Activated CD4-positive, alpha-beta T cell treated with anti-CD3 and anti-CD28 coated beads, Interleukin-2, amount 50 U/mL, for 16 hours (primary cell): ENCODE data around the gene MGLL.

Source experiments
- DNase-seq: peaks from one replicate; pipeline ENCODE4 v3.0.0-alpha.2; 2020

MGLL gene

DNA sequence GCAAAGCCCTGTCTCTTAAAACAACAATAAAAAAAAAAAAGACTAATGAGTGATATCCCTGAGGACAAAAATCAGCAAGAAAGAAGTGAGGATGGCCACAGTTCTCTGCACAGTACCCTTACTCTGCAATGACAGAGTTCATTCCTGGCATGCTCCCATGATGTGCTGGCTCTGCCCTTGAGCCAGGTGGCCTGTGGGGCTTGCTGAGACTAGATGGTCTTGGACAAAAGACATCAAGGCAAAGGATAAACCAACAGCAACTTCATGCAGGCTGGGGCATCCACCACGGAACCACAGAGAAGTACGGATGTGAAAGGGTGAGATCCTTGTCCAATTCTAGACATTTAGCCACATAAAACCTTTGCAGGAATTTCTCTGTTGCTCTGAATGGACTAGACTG, 12.7 kb downstream of the MGLL start:
- no peak for DNase-seq

DNA sequence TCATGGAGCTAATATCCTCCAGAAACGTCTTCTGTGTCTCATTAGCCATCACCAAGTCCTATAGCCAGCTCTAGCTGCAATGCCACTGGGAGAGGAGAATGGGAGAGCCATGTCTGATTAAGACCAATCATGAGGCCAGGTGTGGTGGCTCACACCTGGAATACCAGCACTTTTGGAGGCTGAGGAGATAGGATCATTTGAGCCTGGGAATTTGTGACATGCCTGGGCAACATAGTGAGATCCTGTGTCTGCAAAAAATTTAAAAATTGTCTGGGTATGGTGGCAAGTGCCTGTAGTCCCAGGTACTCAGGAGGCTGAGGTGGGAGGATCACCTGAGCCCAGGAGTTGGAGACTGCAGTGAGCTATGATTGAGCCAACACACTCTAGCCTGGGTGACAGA, 13.1 kb downstream of the MGLL start:
- no peak for DNase-seq

DNA sequence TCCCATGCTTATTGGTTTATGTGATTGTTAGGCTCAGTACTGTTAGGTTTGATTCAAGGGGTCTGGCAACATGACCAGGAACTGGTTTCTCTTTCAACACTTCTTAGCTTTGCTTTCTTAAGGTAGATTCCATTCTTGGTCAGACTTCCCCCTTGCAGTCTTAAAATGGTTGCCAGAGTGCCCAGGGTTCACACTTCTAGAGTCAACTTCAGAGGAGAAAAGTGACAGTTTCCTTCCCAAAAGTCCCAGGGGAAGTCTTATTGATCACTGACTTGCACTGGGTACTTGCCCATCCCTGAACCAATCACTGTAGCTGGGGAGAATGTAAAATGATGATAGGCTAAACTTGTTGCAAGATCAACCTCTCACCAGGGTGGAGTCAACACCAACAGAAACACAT, 14.1 kb downstream of the MGLL start:
- DNase-seq = no peak

DNA sequence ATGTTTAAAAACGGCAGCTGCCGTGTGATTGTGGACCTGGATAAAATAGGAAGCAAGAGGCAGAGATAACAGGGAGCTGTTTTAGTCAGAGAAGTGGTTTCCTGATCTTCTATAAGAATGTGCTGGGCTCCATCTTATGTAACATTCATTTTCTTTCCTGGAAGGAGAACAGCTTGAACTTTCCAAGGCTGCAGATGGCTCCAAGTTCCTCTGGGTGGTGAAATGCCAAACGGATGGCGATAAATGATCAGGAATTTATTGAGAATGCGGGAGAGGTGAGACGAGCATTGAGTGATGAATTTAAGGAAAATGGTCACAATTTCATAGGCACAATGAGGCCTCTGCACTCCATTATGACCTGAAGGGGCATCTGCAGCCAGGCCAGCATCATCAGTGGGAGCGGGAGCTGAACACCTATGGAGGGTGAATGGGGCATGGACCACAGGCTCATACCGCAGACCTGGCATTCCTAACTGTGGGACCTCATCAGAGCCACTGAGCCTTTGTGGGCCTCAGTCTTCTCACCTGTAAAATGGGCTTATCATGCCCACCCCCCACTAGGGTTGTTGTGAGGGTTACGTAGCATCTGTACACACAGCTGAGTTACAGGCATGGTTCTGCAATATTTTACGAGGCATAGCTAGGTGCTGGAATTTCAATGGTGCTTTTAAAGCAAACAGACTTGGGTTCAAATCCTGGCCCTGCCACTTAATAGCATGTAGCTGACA, 17.1 kb downstream of the MGLL start:
- DNase-seq = no peak

DNA sequence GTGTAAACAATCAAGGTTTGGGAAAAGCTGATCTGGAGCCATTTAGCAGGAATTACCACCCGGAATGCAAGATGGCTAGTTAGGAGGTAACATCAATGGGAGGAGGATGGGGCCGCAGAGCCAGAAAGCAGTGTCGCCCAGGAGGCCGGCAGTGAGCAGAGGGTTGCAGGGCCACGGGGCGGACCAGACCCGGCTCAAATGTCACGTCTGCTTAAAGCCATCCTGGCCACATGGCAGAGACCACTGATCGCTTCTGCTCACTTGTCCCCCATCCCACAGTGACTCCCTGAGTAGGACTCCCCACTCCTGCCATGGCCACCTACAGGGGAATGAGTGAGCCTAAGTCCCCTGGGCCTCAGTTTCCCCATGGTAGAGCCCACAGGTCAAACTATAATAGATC, 18.2 kb downstream of the MGLL start:
- DNase-seq = no peak

DNA sequence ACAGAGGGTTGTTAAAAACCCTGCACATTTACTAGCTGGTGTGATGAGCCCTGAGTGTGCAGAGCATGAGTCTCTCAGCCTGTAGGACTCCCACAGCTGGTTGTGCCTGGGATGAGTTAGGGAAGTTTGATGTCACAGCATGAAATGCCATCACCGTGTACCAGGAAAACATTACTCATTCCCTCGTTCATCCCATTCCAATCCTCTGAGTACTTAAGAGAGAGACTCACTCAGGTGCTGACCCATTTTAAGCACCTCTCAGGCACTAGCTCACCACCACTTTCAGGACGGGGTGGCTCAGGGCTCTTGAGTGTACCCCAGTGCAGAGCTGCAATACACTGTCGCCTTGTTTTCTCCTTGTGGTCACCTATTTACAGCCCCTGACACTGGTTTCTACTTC, 18.7 kb downstream of the MGLL start:
- no peak for DNase-seq

DNA sequence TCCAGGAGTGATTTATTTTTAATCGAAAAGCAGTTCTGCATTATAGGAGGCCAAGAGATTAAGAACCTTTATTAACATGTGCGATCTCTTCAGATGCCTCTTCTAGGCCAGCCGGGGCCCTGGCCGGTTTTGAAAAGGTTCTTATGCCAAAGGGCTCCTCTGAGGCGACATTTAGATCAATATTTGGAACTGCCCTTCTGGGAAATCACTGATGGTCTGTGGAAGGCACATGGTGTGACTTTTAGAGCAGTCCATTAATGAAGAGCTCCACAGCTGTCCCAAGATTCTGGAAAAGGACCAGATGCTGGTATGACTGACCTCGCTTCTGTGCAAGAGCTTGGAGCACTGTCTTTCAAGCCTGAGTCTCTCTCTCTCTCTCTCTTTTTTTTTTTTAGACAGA, 19.7 kb downstream of the MGLL start:
- DNase-seq = no peak

DNA sequence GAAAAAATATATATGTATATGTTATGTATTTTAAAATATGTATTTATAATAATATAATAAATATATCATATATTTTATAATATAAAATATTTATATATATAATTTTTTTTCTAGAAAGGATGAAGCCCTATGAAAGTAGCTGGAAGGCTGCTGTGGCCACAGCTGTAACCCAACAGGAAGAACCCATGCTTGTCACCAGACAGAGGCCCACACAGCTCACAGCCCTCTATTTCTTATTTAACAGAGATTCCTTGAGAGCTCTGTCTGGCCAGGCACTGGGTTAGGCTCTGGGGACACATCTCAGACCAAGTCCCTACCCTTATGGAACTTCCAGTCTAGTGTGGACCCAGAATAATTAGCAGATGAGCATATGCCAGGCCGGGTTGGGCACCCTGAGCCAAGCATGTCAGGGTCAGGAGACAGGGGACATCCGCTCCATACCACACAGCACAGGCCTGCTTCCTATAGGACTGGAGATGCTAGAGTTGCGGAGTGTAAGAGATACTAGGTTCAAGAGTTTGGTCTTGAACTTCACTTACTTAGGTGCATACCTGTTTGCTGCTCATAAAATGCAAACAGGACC, 20.5 kb downstream of the MGLL start:
- no peak for DNase-seq

DNA sequence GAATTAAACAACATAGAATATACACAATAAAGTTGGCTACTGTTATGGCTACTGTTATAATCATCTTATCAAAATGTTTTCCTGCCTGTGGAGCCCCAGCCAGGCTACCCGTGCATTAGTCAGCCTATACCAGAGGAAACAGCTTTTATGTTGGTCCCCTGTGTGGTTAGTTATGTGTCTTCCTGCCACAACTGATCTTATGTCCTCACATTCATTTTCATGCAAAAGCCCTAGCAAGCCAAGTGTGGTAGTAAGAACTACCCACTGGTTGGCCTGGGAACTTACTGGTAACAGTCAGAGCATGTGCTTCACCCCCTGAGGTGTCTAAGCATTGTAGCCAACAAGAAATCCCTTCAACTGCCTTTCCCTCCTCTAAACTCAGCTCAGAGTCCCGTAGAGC, 21.8 kb downstream of the MGLL start:
- DNase-seq = peak; percentile 70

DNA sequence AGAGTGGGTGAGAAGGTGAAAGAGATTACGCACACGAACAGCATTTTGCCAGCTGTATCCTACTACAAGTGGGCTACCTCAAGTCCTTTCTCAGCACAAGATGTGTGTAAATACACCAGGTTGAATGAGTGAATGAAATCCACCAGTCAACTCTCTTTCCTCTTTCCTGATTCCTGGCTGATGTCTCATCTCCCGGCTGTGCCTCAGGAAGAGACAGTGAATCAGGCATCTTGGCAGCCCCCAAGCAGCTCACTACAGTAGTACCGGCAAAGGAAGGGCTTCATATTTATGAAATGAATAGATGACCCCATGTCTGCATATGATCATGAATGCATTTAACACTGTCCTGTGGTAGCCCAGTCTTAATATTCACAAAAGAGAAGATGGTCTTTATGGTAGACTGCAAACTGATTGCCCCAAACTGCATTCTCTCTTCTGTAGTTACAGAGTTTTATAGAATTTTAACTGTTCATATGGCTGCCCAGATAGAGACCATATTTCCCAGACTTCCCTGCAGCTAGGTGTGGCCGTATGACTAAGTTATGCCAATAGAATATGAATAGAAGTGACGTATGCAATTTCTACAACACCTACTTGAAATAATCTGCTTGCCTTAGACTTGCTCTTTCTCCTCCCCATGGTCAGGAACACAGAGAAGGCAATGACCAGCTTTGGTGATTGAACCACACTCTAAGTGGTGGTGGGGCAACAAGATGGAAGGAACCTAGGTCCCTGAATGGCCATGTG, 22.7 kb downstream of the MGLL start:
- DNase-seq = no peak

DNA sequence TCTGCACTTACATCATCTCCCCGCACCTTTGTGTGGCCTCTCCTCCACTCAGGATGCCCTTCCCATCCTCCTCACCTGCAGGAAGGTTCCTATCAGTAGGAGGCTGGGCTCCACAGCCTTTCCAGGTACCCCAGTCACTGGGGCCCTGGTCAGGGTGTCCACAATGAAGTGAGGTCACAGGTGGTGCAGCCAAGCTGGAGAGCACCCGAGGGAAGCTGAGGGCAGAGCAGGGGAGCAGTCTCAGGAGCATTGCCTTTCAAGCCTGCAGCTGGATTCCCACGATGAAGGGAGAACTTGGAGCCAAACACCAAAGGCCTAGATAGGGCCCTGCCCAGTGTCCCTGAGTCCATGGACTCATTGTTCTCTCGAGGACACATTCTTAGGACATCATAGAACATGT, 23.6 kb downstream of the MGLL start:
- no peak for DNase-seq

DNA sequence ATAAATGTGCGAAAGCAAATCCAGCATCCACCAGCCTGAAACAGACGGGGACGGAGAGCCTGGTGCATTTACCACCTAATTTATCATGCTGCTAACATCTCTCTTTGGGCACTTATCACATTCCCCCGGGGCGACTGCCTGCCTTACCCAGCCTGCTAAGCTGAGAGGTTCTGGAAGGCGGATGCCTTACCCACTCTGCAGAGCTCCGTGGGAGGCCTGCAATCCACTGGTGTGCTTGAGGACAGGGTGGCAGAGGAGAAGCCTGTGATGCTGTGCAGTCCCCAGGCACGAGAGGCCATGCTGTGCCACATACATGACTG, 25.5 kb downstream of the MGLL start:
- DNase-seq = no peak

DNA sequence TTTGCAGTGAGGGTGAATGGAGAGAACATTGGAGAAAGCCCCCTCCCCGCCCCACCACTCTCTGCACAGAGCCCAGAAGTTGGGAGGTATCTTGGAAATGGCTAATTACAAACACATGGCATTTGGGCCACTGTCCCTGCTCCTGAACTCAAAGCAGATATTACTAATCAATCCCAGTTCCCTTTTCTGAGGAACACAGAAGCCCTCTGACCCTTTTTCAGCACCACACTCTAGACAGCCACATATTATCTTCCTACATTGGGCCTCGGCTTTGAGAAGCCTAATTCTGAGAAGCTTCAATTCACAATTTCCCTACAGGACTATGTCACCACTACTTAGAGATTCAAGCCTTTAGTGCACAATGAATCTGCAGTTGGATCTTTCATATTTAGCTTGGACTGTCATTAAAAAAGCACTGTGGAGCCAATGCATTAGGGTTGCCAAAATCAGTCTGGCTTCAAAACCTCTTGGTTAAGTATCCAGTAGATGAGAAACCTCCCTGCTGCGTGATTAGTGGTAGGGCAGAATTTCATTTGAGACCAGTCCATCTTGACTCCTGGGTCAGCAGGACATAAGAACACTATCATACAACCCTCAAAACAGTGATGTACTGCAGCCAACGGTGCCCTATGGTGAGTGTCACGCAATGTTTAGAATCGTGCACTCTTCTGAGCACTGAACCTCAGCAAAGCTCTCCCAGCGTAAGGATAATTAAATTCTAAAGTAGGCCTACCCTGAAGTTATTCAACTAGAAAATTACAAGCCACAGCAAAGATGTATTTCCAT, 26.1 kb downstream of the MGLL start:
- no peak for DNase-seq

DNA sequence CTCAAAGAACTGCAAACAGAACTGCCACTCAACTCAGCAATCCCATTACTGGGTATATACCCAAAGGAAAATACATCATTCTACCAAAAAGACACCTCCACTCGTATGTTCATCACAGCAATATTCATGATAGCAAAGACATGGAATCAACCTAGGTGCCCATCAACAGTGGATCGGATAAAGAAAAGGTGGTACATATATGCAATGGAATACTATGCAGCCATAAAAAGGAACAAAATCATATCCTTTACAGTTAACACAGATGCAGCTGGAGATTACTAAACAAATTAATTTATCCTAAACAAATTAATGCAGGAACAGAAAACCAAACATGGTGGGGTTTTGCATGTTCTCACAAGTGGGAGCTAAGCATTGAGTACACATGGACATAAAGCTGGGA, 27.3 kb downstream of the MGLL start:
- no peak for DNase-seq

DNA sequence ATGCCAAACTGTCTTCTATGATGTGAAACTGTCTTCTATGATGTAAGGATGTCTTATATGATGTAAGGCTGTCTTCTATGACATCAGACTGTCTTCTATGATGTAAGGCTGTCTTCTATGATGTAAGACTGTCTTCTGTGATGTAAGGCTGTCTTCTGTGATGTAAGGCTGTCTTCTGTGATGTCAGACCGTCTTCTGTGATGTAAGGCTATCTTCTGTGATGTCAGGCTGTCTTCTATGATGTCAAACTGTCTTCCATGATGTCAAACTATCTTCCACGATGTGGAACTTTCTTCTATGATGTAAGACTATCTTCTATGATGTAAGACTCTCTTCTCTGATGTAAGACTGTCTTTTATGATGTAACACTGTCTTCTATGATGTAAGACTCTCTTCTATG, 27.9 kb downstream of the MGLL start:
- DNase-seq = no peak

DNA sequence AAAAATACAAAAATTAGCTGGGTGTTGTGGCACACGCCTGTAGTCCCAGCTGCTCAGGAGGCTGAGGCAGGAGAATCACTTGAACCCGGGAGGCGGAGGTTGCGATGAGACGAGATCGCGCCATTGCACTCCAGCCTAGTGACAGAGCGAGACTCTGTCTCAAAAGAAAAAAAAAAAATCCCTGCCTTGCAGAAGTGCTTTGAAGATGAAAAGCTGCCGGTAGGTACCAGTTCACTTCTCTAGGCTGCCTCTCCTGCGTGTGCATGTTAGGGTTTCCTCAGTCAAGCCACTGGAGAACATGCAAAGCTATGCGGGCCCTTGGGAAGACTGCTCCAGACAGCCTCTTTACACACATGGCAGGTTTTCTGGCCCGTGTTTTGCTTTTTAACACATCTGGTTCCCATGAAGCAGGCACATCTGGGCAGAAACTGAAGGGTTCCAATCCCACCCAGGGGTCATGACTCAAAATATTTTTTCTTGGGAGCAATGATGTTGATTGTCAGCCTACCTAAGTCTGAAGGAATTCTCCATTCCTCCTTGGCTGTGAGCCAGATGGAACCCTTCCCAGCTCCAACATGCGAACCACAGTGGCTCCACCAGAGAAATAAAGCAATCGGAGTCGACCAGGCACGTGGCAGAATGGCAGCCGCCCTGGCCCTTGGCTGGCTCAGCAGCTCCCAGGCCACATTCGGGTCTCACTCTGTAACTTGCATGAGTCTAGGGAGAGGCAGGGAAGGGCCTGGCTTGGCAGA, 29.6 kb downstream of the MGLL start:
- no peak for DNase-seq

DNA sequence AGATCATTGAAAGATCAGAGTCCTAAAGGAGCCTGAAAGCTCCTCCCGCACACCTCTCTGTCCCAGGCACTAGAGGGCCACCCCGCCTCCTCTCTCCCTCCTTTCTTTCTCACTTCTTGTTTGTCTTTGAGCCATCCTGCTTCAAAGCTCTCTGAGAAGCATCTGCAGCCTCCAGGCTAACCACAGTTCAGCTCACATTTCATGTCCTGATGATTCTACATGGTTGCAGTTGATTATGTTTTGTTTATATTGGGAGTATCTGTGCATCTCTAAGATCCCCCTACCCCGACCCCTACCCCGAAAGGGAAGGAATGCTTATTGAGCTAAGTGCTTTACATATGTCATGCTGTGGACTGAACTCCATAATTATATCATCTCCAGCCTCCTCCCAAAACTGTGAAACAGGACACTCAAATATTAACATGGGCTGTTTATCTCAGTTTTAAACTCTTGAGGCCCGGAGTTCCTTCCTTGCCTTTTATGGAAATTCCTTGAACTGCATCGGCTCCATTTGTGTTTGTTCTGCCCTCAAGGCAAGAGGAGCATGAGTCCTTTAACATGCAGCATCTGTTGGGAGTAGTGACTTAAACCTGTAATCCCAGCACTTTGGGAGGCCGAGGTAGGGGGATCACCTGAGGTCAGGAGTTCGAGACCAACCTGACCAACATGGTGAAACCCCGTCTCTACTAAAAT, 30.9 kb downstream of the MGLL start:
- DNase-seq = peak; percentile 23

DNA sequence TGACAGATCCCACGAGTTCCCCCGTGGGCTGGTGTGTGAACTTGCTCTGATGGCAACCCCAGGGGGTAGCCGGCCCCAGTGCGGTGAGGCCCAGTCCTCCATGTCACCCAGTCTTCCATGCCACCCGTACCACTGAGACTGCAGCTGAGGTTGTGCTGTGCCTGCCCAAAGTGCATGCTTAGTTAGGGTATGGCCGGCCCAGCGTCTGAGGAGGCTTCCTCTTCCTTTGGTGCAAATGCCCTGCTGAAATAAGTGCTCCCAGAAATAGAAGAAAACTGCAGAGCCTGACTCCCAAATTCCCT, 31.5 kb downstream of the MGLL start:
- no peak for DNase-seq

DNA sequence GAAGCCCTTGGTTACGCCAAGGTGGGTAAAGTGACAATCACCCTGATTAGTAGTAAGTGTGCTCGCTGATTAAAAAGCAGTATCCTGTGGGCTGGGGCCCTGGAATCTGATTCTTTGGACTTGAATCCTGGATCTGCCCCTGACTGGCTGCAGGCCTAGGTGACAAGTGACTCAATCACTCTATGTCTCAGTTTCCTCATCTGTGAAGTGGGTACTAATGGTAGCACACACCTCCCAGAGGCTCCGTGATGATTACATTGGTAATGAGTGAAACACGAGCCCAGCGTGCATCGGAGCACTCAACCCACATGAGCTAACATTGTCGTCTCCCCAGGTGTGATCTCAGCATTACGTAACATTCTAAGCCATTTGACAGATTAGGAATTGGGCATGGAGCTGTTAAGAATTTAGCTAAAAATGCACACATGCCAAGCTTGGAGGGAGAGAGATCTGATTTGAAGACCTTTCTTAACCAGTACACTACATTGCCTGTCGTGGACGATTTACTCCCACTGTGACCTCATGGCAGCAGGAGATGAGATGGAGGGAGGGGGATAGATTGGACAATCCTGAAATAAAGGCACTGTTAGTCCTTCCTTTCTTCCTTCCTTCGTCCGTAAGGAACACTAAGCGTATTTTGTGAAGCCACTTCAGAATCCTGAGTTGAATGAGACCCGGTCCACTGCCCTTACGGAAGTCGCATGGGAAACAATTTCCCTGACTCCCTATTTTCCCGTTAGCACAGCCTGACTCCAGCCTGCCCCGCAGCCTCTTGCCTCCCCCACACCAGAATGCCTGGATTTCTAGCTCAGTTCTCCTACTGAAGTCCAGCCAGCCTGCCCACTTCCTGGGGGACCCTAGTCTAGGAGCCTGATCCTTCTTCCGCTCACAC, 32.1 kb downstream of the MGLL start:
- no peak for DNase-seq

DNA sequence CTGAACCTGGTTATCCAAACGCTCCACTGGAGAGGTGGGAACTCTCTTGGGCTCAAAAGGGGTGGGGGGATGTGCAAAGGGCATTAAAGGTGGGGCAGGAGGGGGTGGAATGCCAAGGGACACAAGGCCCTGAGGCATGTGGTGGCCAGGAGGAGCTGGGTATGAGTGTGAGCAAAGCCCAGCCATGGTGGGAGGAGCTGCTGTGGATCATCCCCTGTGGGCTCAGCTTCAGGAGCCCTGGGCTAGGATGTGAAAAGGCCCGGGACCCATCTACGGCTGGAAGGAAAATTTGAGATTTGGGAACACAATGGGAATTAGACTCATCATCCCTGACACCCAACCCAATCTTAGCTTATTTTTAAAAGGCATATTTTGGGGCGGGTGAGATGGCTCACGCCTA, 33.3 kb downstream of the MGLL start:
- no peak for DNase-seq

DNA sequence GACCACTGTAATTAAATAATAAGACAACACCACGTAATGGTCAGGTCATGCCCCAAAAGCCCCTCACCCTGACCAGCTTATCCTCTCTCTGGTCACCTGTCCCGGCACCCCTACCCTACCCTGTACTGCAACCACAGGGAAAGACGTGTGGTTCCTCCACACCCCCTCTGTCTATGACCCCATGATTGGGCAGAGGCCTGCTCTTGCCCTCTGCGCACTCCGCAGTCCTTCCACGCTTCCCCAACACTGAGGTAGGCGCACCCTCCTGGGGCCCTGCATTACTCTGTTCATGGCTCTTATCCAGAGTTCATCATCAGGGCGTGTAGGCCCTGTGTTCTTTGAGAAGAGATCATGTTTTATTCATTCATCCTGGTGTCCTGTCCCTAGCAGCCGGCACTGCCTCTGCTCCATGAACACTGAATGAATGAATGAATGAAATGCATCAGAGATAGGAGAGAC, 33.8 kb downstream of the MGLL start:
- DNase-seq = no peak
